Measurements from ENCODE around the gene MPL. TPM values are rescaled to one million over a fixed set of nuclear protein-coding genes. Genes with fewer than 3 reads are reported as not detected.

The MPL gene
- total and polyA plus RNA-seq, 10 of the 15 experiments (the other 5 are each of a cell fraction or from before 2014, with no cell fraction given): not detected

DNA sequence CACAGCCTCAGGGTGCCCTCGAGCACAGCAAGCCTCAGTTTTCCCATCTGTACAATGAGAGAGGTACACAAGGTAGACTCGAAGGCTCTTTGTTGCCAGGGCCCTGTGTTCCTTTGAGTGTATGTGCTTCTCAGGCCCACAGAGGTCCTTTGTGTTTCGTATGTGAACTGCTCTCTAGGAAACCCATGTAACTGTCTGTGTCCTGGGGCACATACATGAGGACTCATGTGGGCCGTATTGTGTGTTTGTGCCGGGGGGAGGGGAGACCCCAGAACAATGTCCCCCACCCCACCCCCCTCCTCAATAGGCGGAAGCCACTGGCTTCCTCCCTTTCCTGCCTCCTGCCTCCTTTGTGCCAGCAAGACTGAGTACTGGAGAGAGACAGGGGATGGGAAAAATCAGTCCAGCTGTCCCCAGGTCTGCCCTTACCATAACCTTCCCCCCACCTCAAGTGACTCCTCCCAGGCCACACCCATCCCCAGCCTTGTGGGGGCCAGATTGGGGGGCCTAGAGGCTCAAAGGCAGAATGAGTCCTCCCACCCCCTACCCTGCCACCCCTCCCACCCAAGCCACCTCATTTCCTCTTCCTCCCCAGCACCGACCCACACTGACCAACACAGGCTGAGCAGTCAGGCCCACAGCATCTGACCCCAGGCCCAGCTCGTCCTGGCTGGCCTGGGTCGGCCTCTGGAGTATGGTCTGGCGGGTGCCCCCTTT lies 37.1 kb upstream of the MPL start, which contains the start of gene TIE1 (continued):
- TF ChIP-seq, protein P1, sequence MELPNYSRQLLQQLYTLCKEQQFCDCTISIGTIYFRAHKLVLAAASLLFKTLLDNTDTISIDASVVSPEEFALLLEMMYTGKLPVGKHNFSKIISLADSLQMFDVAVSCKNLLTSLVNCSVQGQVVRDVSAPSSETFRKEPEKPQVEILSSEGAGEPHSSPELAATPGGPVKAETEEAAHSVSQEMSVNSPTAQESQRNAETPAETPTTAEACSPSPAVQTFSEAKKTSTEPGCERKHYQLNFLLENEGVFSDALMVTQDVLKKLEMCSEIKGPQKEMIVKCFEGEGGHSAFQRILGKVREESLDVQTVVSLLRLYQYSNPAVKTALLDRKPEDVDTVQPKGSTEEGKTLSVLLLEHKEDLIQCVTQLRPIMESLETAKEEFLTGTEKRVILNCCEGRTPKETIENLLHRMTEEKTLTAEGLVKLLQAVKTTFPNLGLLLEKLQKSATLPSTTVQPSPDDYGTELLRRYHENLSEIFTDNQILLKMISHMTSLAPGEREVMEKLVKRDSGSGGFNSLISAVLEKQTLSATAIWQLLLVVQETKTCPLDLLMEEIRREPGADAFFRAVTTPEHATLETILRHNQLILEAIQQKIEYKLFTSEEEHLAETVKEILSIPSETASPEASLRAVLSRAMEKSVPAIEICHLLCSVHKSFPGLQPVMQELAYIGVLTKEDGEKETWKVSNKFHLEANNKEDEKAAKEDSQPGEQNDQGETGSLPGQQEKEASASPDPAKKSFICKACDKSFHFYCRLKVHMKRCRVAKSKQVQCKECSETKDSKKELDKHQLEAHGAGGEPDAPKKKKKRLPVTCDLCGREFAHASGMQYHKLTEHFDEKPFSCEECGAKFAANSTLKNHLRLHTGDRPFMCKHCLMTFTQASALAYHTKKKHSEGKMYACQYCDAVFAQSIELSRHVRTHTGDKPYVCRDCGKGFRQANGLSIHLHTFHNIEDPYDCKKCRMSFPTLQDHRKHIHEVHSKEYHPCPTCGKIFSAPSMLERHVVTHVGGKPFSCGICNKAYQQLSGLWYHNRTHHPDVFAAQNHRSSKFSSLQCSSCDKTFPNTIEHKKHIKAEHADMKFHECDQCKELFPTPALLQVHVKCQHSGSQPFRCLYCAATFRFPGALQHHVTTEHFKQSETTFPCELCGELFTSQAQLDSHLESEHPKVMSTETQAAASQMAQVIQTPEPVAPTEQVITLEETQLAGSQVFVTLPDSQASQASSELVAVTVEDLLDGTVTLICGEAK (IDR thresholded peaks at IDR 0.05; ENCODE audit: borderline replicate concordance): no peak

DNA sequence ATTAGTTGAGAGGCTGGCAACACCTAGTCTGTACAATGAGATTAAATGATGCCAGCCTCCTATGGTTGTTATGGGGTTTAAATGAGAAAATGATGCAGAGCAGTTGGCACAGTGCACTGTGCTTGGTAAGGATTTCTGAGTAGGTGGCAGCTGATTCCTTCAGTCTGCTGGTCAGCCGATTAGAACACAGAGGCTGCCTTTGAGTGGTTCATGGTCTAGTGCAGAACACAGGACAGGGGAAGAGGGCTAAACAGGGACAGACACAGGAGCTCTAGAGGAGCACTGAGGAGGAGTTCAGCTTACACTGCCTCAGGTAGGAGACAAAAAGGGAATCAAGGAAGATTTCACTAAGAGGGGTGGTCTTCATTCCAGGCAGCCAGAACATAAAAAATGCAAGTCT lies 35.4 kb upstream of the MPL start:
- FAIRE-seq: no peak
- BruUV-seq (replicated peaks): no TSS peak
- DNase-seq (ENCODE audit: low read depth, low spot score): no peak
- in situ Hi-C loops (cut with MboI): no loop called here
- ChIA-PET CTCF (no interaction called here), POLR2A (interaction anchor here (0.6 kb wide), 1 partner anchor 70 kb away, joined by 4 read pairs; no protein-coding TSS in a partner anchor), SMC1A (ENCODE audit: uncharacterized antibody, unreplicated experiment) (interaction anchor here (0.8 to 1.2 kb wide), 3 partner anchors 34 to 71 kb away, joined by 3 to 4 read pairs (median 3); no protein-coding TSS in a partner anchor), RAD21 (ENCODE audit: unreplicated experiment) (no interaction called here)
- no peaks in the 10 kb centered on the region for H4K20me1 ChIP-seq (ENCODE audit: control insufficient read depth, insufficient read depth)
- ATAC-seq: no peak
- no peak overlapping the region for H3K4me2 ChIP-seq (ENCODE audit: control insufficient read depth, insufficient read depth)
- H3K36me3 ChIP-seq (ENCODE audit: control insufficient read depth in 2 of 2, insufficient read depth in 2 of 2, low read length in 1 of 2): no peaks in the 10 kb centered on the region
- no peaks in the 10 kb centered on the region for H3K27me3 ChIP-seq (replicated peaks in 1 of 2; ENCODE audit: control insufficient read depth in 2 of 2, insufficient read depth in 2 of 2, low read length in 1 of 2)
- WGBS (ENCODE audit: insufficient coverage, insufficient replicate concordance, low lambda C conversion rate, missing lambda C conversion rate): 93% methylated on average over 1 of the region's 1 CpG
- H3K9me3 ChIP-seq (replicated peaks; ENCODE audit: control insufficient read depth, insufficient read depth, low read length): no peaks in the 10 kb centered on the region
- H3K4me1 ChIP-seq (ENCODE audit: control insufficient read depth, insufficient read depth, low read length): no peaks in the 10 kb centered on the region
- H3K79me2 ChIP-seq (ENCODE audit: control insufficient read depth, insufficient read depth, low read length): no peaks in the 10 kb centered on the region
- no peak overlapping the region for H2AFZ ChIP-seq (ENCODE audit: control insufficient read depth, low read depth, low read length)
- H3K9ac ChIP-seq (ENCODE audit: control insufficient read depth, insufficient read depth, low read length): no peak overlapping the region
- intact Hi-C loops (cut with micrococcal nuclease; ENCODE audit: unreplicated experiment): no loop called here
- H3K27ac ChIP-seq (ENCODE audit: control insufficient read depth, insufficient read depth): no peak overlapping the region
- H3K4me3 ChIP-seq: no peak overlapping the region
- TF ChIP-seq RB1 (IDR thresholded peaks at IDR 0.05; ENCODE audit: borderline replicate concordance): no peak
- no peak for TF ChIP-seq CBX3 (IDR thresholded peaks at IDR 0.05; ENCODE audit: borderline replicate concordance, low read depth)
- TF ChIP-seq BHLHE40 (IDR thresholded peaks at IDR 0.05; ENCODE audit: borderline replicate concordance in 1 of 2, low read depth in 2 of 2, low read length in 1 of 2): no peak
- no peak for TF ChIP-seq EZH2 (IDR thresholded peaks at IDR 0.05; ENCODE audit: borderline replicate concordance, control insufficient read depth, low read depth, low read length)
- TF ChIP-seq FOS (IDR thresholded peaks at IDR 0.05; ENCODE audit: borderline replicate concordance, extremely low read depth, insufficient read length): no peak
- TF ChIP-seq ZZZ3 (IDR thresholded peaks at IDR 0.05; ENCODE audit: control insufficient read depth, insufficient read length, low read depth): no peak
- TF ChIP-seq, protein P2, sequence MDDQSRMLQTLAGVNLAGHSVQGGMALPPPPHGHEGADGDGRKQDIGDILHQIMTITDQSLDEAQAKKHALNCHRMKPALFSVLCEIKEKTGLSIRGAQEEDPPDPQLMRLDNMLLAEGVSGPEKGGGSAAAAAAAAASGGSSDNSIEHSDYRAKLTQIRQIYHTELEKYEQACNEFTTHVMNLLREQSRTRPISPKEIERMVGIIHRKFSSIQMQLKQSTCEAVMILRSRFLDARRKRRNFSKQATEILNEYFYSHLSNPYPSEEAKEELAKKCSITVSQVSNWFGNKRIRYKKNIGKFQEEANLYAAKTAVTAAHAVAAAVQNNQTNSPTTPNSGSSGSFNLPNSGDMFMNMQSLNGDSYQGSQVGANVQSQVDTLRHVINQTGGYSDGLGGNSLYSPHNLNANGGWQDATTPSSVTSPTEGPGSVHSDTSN (IDR thresholded peaks at IDR 0.05; ENCODE audit: insufficient replicate concordance, low read depth, low read length): no peak
- no peak for TF ChIP-seq NR2C2 (IDR thresholded peaks at IDR 0.05; ENCODE audit: borderline replicate concordance, control insufficient read depth, insufficient read length, low read depth)
- TF ChIP-seq TCF12 (IDR thresholded peaks at IDR 0.05; ENCODE audit: low read depth, low read length): no peak
- no peak for TF ChIP-seq HDAC2 (IDR thresholded peaks at IDR 0.05)
- TF ChIP-seq, protein P3, sequence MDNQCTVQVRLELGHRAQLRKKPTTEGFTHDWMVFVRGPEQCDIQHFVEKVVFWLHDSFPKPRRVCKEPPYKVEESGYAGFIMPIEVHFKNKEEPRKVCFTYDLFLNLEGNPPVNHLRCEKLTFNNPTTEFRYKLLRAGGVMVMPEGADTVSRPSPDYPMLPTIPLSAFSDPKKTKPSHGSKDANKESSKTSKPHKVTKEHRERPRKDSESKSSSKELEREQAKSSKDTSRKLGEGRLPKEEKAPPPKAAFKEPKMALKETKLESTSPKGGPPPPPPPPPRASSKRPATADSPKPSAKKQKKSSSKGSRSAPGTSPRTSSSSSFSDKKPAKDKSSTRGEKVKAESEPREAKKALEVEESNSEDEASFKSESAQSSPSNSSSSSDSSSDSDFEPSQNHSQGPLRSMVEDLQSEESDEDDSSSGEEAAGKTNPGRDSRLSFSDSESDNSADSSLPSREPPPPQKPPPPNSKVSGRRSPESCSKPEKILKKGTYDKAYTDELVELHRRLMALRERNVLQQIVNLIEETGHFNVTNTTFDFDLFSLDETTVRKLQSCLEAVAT (IDR thresholded peaks at IDR 0.05): no peak
- no peak for TF ChIP-seq SIN3A (IDR thresholded peaks at IDR 0.05; ENCODE audit: low read depth, low read length)
- no peak for TF ChIP-seq ATF7 (IDR thresholded peaks at IDR 0.05; ENCODE audit: low read depth)
- no peak for TF ChIP-seq SMC3 (IDR thresholded peaks at IDR 0.05; ENCODE audit: borderline replicate concordance, low read length)
- no peak for TF ChIP-seq PAX8 (IDR thresholded peaks at IDR 0.05)

All from GM12878 (cell line).